ENCODE measurements around the gene NACA.

Gene NACA

DNA sequence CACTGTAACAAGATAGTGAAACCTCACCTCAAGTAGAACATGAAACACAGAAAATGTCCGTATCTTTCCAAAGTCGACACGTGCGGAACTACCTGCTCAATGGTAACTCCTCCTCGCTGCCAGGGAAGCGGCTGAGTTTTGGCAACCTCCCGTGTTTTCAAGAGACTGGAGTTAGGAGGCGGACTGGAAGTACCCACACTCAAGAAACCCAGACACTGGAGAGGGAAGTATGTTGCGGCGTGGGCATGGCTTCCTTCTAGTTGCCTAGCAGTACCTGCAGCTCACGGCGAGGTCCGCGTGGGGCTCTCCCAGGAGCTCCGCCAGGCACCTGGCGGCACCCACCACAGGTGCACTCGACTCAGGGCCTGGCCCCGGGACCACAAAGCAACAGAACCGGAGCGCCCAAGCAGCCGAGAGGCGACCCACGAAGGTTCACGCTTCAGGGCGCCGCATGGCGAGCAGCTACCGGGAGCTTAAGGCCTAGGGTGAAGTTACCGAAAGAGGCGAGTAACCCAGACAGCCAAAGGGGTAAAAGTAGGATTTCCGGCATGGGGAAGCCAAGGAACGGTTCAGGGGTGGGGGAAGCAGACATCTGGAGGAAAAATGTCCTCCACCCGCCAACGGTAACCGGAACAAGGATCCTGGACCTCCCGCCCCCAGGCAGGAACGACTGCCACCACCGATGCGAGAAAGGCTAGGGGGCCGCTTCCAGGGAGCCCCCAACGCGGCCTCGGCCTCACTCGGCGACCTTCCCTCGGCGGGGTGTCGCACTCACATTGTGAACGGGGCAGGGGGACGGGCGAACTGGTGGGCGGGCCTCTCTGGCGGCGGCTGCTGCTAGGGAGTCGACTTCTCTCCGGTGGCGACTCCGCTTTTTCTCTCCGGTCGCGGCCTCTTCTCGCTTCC is 37.6 kb downstream of the NACA start:
- DNase-seq, result peak; percentile 57

DNA sequence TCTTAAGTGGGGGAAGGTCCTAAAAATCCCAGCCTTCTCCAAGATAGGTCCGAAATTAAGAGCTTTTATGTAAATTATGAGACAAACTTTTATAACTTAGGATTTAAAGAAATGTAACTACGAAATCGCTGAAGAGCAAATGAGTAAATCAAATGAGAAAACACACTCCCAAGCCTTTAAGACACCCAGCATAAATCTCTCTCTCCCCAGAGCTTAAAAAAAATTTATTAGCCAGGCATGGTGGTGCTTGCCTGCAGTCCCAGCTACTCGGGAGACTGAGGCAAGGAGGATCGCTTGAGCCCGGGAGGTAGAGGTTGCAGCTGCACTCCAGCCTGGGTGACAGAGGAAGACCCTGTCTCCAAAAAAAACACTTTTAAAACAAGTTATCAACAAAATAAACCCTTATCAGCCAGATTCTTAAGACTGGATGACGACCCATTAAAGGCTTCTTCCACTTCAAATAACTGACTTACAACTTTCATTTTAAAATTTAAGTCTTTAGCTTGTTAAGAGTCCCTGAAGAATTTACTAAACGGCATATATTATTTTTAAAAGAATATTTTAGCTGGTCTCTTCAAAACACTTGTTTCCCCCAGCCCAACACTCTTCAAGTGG is 40.2 kb downstream of the NACA start:
- no peak for DNase-seq

DNA sequence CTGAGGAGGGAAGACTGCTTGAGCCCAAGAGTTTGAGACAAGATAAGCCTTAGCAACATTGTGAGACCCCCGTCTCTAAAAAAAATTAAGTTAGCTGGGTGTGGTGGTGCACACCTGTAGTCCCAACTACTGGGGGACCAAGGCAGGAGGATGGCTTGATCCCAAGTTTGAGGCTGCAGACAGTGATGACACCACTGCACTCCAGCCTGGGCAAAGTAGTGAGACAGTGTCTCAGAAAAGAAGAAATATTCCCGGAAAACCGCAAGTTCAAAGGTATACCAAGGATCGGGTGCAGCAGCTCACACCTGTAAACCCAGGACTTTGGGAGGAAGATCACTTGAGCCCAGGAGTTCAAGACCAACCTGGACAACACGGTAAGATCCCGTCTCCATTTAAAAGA is 42.8 kb downstream of the NACA start:
- no peak for DNase-seq

DNA sequence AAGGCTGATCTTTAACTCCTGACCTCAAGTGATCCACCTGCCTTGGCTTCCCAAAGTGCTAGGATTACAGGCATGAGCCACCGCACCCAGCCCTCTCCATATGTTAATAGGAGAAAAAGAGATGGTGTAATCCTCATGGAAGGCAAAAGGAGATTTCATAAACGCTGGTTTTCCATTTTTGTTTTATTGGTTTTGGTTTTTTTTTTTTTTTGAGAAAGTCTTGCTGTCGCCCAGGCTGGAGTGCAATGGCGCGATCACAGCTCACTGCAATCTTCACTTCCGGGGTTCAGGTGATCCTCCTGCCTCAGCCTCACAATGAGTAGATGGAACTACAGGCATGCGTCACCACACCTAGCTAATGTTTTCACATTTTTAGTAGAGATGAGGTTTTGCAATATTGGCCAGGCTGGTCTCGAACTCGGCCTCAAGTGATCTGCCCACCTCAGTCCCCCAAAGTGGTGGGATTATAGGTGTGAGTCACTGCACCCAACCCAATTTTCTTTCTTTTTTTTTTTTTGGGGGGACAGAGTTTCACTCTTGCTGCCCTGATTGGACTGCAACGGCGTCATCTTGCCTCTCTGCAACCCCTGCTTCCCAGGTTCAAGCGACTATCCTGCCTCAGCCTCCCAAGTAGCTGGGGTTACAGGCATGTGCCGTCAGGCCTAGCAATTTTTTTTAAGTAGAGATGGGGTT is 45.1 kb downstream of the NACA start:
- DNase-seq, result no peak

DNA sequence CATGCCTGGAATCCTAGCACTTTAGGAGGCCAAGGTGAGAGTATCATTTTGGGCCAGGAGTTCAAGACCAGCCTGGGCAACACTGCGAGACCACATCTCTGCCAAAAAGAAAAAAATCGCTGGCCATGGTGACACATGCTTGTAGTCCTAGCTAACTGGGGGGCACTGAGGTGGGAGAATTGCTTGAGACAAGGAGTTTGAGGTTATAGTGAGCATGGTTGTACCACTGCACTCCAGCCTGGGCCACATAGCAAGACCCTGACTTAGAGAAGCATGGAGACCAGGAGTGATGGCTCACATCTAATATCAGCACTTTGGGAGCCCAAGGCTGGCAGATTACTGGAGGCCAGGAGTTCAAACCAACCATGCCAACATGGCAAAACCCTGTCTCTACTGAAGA is 46.2 kb downstream of the NACA start:
- DNase-seq, result no peak

DNA sequence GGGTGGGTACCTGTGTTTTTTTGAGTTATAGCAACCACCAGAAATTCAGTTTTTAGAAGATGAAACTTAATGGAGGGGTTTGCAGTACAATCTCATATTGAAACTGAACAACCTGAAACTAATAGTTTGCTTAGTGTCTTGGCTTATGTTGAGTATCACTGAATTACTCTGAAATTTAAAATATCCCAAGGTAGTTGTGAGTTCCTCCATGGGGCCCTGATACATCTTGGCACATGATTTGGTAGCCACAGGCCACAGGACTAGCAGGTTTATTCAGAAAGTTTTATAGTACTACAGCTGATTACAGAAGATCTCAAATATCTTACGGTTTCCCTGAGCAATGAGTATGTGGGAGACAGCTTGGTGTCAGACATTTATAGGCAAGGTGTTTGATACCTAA is 47.4 kb downstream of the NACA start:
- DNase-seq, result no peak

DNA sequence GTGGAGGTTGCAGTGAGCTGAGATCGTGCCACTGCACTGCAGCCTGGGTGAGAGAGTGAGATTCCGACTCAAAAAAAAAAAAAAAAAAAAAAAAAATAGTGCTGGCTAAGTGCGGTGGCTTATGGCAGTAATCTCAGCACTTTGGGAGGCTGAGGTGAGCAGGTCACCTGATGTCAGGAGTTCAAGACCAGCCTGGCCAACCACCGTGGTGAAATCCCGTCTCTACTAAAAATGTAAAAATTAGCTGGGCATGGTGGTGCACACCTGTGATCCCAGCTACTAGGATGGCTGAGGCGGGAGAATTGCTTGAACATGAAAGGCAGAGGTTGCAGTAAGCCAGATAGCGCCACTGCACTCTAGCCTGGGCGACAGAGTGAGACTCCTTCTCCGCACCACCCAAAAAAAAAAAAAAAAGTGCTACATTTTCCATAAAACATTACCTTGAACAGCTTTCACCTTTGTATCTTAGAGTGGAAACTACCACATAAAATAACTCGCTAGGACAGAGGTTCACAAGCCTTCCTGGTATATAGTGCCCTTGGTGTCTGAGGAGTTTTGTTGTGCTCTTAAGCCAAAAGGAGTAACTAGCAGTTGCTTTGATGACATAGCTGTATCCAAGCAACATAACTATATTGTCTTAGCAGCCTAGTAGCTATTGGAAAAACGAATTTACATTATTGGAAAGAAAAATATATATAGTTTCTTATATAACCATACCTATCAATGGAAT is 48.1 kb downstream of the NACA start:
- DNase-seq, result no peak

DNA sequence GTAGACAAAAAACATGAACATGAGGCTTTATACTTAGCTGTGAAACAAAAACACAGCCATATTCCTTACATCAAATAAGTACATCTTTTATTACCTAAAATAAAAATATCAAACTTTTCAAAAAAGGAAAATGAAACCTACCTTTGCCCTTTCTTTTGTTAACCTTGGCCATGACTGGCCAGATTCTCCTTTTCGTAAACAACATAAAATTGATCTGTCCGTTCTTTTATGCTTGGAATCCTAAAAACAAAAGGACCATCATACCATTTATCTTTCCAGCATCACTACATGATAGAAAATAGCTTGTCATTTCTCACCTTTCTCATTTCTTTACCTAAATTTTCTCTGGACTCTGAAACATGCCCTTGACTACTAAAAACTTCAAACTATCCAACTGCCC is 53.5 kb downstream of the NACA start:
- no peak for DNase-seq

DNA sequence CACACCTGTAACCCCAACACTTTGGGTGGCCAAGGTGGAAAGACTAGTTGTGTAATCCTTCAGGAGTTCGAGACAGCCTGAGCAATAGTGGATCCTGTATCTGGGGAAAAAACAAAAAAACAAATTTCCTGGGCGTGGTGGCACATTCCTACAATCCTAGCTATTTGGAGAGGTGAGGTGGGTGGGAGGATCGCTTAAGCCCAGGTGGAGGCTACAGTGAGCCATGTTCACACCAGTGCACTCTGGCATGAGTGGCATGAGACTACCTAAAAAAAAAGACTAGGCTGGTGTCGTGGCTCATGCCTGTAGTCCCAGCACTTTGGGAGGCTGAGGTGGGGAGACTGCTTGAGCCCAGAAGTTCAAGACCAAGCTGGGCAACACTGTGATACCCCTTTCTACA is 54.3 kb downstream of the NACA start:
- DNase-seq, result no peak

DNA sequence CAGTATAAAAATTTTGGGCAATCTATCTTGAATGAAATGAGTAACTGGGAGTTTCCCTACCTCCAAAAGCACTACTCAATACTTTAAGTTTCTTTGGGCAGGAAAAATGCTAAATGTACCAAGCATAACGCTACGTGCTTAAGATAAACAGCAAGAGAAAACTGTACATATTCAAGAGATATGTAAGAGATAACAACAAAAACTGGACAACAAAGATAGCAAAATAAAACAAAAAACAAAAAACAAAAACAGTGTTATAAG is 57.0 kb downstream of the NACA start:
- DNase-seq, result no peak
